GM18517 (cell line): ENCODE data around the gene PAWR.
A peak's percentile ranks its signal among the peaks of the same experiment; 100 is the strongest.
"Not testable (repeated sequence)": the region's sequence is repeated elsewhere in the genome, so short reads cannot be mapped to it uniquely, and the experiment has no call there.

Experiments used
- ATAC-seq: cut with Tn5 transposase; IDR thresholded peaks from one replicate; pipeline ENCODE4 v1.9.1; 2021; ENCODE audit warnings: mild to moderate bottlenecking, moderate library complexity; ENCODE audit not compliant: unreplicated experiment

PAWR gene

DNA sequence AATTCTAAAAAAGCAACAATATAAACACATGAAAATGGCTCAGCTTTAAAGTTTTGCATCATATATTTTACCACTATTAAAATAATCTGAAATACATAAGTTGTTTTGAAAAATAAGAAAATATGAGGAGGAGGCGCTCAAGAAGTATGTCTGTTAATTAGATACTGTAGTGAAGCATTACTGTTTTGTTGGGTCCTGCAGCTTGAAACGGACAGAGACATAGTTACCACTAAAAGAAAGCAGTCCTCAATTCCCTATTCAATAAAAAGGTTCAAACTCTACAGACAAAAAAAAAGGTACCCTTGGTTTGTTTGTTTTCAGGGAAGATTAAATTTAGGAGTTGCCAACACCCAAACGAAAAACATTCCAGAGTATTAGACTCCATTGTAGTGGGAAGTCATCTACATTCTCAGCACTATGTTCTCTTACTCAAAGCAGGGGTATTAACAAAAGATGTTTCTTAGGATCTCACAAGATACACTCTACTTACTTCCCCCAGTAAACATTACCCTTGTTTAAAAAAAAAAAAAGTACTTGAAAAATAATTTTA, 3.0 kb downstream of the PAWR start:
- ATAC-seq, result no peak

- ATAC-seq, result no peak
These were observed 4.6 kb downstream of the PAWR start for GRCh38 chr12:79686171-79686570.

DNA sequence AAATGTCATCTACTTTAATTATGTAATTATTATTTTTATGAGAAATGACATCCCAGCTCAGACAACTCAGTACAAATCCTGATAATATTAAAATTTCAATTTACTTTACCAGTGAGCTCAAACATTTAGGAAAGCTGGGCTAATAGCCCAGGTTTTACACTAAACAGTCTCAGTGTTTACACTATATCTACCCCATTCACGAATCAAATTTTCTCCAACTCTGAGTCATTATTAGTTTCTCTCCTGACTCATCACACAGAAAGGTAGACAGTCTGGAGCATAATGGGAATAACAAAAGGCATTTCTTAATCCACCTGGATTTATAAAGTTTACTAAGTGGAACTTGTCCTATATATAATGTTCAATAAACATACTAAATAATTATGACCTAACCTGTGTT, 5.7 kb downstream of the PAWR start:
- ATAC-seq, result no peak

DNA sequence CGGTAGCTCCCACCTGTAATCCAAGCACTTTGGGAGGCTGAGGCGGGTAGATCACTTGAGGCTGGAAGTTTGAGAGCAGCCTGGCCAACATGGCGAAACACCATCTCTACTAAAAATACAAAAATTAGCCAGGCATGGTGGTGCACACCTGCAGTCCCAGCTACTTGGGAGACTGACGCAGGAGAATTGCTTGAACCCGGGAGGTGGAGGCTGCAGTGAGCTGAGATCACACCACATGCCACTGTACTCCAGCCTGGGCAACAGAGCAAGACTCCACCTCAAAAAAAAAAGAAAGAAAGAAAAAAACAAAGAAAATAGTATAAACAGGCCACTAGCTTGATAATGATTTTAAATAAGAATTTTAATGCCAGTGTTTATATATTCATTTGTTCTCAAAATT, 6.4 kb downstream of the PAWR start:
- not testable (repeated sequence) for ATAC-seq

GRCh38 chr12:79682593-79682992, 8.2 kb downstream of the PAWR start:
- ATAC-seq, result no peak

DNA sequence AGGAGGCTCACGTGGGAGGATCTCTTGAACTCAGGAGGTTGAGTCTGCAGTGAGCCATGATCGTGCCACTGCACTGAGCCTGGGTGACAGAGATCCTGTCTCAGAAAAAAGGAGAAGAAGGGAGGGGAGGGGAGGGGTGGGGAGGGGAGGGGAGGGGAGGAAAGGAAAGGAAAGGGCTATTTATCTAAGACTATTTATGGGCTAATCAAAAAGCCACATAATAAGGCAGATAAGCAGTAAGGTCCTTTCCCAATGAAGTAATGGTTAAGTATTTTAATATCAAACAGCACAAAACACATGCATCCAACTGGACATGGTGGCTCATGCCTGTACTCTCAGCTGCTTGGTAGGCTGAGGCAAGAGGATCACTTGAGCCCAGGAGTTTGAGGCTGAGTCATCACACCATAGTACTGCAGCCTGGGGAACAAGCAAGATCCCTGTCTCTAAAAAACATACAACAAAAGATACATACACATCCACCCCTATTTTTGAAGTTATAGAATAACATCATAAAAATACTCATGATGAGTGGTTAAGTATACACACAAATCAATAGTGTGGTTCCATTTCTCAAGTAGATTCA, 9.7 kb downstream of the PAWR start:
- no peak for ATAC-seq

DNA sequence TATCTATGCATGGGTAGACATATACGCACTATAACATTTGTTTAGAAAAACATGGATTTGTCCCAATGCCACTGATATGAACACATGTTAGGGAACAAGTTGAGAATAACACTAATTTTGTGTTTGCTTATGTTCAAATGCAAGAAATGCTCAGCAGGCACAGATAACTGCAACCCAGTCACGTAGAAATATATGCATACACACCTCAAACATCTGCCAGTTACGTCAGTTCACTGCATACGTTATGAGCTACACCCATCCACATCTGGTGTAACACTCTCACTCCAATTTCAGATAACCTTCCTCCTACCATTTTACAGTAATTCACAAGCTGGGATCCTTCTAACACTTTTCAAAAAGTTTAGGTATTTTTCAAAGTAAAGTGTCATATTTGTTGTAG, 10.7 kb downstream of the PAWR start:
- no peak for ATAC-seq

- no peak for ATAC-seq
These were observed 12.5 kb downstream of the PAWR start for GRCh38 chr12:79678306-79678705.

- no peak for ATAC-seq
These were observed 13.1 kb downstream of the PAWR start for GRCh38 chr12:79677672-79678071.

DNA sequence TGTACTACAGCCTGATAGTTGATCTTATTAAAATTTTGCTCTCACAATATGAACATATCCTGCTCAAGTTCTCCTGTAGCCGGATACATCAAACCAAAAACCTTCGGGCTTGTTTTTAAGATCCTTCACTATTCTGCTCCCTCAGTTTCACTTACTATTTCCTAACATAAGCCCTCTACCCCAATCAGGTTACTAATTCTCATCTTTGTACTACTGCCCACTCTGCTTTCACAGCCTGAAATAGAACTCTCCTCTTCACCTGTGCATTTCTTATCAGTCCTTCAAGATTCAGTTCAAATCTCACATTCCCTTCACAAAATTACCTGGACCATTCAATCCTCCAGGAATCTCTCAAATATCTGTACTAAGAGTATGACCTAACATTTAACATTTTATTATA, 14.2 kb downstream of the PAWR start:
- peak; percentile 39 for ATAC-seq

DNA sequence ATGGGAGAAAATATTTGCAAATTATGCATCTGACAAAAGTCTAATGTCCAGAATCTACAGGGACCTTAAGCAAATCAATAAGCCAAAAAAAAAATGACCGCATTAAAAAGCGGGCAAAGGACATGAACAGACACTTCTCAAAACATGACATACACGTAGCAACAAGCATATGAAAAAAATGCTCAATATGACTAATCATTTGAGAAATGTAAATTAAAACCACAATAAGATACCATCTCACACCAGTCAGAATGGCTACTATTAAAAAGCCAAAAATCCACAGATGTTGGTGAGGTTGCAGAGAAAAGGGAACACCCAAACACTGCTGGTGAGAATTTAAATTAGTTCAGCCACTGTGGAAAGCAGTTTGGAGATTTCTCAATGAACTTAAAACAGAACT, 16.1 kb downstream of the PAWR start:
- no peak for ATAC-seq

DNA sequence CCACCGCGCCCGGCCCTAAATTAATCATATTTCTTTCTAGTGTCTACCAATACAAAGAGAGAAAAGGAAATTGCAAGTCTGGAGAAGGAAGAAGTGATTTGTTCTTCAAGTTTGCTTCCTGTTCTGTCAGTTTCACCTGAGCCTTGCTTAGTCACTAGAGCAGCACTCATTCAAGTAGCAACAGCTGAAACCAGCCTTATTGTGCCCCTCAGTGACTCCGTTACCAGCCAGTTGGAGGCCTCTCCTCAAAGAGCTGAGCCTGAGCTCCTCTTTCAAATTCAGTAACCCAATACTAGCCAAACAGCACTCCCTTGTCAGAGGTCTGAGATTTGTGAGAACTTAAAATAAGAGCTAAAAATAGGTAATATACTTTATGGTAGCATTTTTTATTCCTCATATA, 17.4 kb downstream of the PAWR start:
- ATAC-seq, result no peak

- ATAC-seq, result no peak
These were observed 22.7 kb downstream of the PAWR start for GRCh38 chr12:79668113-79668512.

GRCh38 chr12:79665212-79665887, 25.4 kb downstream of the PAWR start:
- no peak for ATAC-seq

- no peak for ATAC-seq
These were observed 26.2 kb downstream of the PAWR start for GRCh38 chr12:79664518-79664917.

DNA sequence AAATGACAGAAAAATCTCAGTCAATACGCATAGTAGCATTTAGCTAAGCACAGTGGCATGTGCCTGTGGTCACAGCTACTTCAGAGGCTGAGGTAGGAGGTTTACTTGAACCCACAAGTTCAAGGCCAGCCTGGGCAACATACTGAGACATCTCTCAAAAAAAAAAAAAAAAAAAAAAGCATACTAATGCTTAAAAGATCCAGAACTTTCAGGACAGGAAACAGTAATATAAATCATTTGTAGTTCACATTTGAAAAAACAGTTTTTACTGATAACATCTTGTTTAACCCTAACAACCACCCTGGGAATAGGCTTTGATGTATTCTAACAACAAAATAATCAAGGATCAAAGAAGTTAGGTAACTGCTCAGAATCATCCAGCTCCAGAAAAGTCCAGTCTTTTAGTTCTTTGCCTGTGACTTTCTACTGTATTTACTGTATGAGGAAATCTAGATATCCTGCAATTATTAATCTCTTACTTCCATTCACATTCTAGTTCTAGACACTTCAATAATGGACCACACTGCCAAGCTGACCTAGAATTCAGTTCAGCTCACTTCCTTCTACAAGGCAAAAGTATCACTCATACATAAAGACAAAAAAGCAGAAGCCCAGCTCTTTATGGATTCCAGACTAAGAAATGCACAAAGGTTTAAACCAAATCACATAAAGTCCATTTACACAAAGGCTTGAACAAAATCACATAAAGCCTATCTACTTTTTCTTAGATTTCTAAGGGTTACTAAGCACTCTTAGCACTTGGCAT, 28.5 kb downstream of the PAWR start:
- no peak for ATAC-seq

- ATAC-seq, result no peak
These were observed 29.1 kb downstream of the PAWR start for GRCh38 chr12:79661629-79662028.

GRCh38 chr12:79659961-79660431, 30.8 kb downstream of the PAWR start:
- no peak for ATAC-seq

DNA sequence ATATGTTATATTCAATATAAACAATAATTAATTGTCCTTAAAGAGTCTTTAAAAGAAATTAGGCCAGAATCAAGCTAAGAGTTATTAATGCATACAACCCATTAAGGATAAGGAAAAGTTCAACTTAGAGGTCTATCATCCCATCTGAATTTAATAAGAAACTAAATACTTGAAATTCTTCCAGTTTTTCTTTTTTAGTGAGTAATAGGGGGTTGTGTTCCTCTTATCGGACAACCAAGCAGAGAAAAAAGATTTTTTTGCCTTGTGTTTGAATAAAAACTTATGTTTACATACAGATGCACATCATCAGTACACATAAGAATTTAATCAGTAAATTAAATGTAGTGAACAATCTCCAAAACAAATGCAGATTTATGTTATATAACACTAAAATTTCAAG, 32.5 kb downstream of the PAWR start:
- no peak for ATAC-seq

DNA sequence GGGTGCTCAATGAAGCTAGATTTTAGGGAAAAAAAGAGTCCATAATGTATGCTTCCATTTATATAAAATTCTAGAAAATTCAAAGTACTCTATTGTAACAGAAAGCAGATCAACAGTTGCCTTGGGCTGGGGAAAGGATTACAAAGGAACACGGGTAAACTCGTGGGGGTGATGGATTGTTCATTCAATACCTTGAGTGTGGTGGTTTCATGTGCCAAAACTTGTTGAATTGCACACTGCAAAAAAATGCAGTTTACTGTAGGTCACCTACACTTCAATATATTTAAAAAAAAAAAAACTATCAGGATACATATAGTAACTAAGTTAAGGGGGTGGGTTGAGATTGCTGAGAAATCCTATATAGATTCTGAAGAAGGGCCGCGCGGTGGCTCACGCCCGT, 33.6 kb downstream of the PAWR start:
- ATAC-seq, result no peak

DNA sequence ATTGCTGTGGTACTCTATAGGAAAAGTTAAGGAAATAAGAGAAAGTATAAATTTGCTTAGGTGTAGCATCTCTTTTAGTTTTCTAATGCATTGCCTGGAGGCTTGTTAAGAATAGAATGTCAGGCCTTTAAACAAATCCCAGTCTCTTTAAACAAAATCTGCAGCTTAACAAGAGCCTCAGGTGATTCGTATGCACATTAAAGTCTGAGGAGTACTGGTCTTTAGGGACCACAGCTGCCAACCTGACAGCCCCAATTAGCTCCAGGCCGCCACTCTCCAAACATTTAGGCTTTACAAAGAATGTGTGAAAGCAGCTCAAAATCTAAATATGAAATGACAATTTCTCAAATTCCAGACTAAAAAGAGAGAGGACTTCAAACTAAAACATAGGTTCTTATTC, 35.7 kb downstream of the PAWR start:
- ATAC-seq, result no peak

DNA sequence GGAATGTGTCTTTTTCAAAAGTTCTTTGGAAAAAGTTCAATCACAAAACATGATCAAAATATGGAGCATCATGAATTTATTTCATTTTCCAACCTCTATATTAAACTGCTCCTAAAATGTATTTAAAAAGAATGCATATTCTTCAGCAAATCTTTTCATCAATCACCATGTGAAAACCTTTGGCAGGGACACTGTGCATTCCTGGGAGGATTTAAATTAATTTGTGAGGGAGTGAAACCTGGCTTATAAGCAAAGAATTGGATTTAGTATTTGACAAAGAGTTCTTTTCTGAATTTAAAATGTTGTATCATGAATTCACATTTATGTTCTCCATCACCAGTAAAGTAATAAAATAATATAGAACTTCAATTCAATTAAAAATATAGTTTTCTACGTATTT, 38.2 kb downstream of the PAWR start:
- no peak for ATAC-seq
